H1 (cell line): Measurements from ENCODE around the gene JDP2. TPM values are rescaled to one million over a fixed set of nuclear protein-coding genes. Genes with fewer than 3 reads are reported as not detected.

ENCODE experiments used
- CTCF ChIA-PET: fragments of 300-600 bp; sonication (Branson Sonifier 250); formaldehyde crosslinking; loops from one replicate; lab custom pipeline; 2021; ENCODE audit not compliant: partially characterized antibody; lab: Charles Lee
- POLR2A ChIA-PET: fragments of 300-600 bp; sonication (Branson Sonifier 250); formaldehyde crosslinking; loops from one replicate; lab custom pipeline; 2021; ENCODE audit warnings: inconsistent platforms; ENCODE audit not compliant: partially characterized antibody; lab: Charles Lee
- DNase-seq, 2 experiments: peaks; one replicate each; pipeline versions ENCODE4 v3.0.0 to v3.0.0-alpha.2; 2010 to 2022; ENCODE audit warnings: low spot score in 2 of 2, low read depth in 1 of 2, mixed read lengths in 1 of 2
- FAIRE-seq: peaks from 2 replicates; lab custom pipeline; 2011; peaks lifted over from hg19 to GRCh38; lab: Jason Lieb, UNC
- H2AFZ ChIP-seq: 2 replicates; pipeline ENCODE4 v1.8.1; 2012; ENCODE audit warnings: low read length, inconsistent platforms
- H2AK5ac ChIP-seq: 2 replicates; pipeline ENCODE4 v1.6.1; 2013; ENCODE audit warnings: low read depth, low read length
- H2BK120ac ChIP-seq: replicated peaks from 2 replicates; pipeline ENCODE3; 2013; ENCODE audit warnings: low read depth, low read length, inconsistent platforms
- H2BK12ac ChIP-seq: 2 replicates; pipeline ENCODE4 v1.6.1; 2013; ENCODE audit warnings: low read depth, low read length
- H2BK15ac ChIP-seq: 2 replicates; pipeline ENCODE4 v1.6.1; 2013; ENCODE audit warnings: low read length
- H2BK20ac ChIP-seq: 2 replicates; pipeline ENCODE4 v1.6.1; 2013; ENCODE audit warnings: low read length
- H2BK5ac ChIP-seq: 2 replicates; pipeline ENCODE4 v1.6.1; 2013; ENCODE audit warnings: low read depth, low read length
- H3K14ac ChIP-seq: 2 replicates; pipeline ENCODE4 v1.6.1; 2013; ENCODE audit warnings: inconsistent platforms; ENCODE audit not compliant: insufficient read length
- H3K18ac ChIP-seq: 2 replicates; pipeline ENCODE4 v1.6.1; 2013; ENCODE audit warnings: low read length; ENCODE audit errors: extremely low read depth
- H3K23ac ChIP-seq: 2 replicates; pipeline ENCODE4 v1.6.1; 2013; ENCODE audit warnings: inconsistent platforms; ENCODE audit not compliant: insufficient read length
- H3K23me2 ChIP-seq: 2 replicates; pipeline ENCODE4 v1.6.1; 2013; ENCODE audit warnings: low read depth, low read length
- H3K27ac ChIP-seq: 2 replicates; pipeline ENCODE4 v1.6.1; 2011; ENCODE audit warnings: low read depth, low read length, inconsistent platforms
- H3K27me3 ChIP-seq, 4 experiments: replicated peaks in 1 of 4; 1 replicate in 1 of 4; 2 replicates in 3 of 4; pipeline versions ENCODE4 v1.6.1 to v1.8.1; 2011 to 2013; ENCODE audit warnings: low read length in 3 of 4, mild to moderate bottlenecking in 3 of 4, inconsistent platforms in 2 of 4, mixed read lengths in 2 of 4, moderate library complexity in 1 of 4; ENCODE audit not compliant: control insufficient read depth in 3 of 4, insufficient read depth in 3 of 4; ENCODE audit errors: extremely low read depth in 1 of 4
- H3K36me3 ChIP-seq, 4 experiments: 2 replicates each; pipeline versions ENCODE4 v1.6.1 to v1.8.1; 2011 to 2013; ENCODE audit warnings: mild to moderate bottlenecking in 4 of 4, low read length in 3 of 4, moderate library complexity in 2 of 4, control low read depth in 1 of 4, inconsistent platforms in 1 of 4; ENCODE audit not compliant: insufficient read depth in 4 of 4, control insufficient read depth in 2 of 4
- H3K4ac ChIP-seq: replicated peaks from 2 replicates; pipeline ENCODE3; 2013; ENCODE audit warnings: low read length, low read depth, mixed read lengths, inconsistent platforms; ENCODE audit not compliant: insufficient read length
- H3K4me1 ChIP-seq, 4 experiments: replicated peaks in 1 of 4; 1 replicate in 1 of 4; 2 replicates in 3 of 4; pipeline versions ENCODE4 v1.6.1 to v1.8.1; 2011 to 2013; ENCODE audit warnings: low read length in 3 of 4, inconsistent platforms in 2 of 4, mixed read lengths in 1 of 4; ENCODE audit not compliant: insufficient read depth in 4 of 4, control insufficient read depth in 3 of 4
- H3K4me2 ChIP-seq, 2 experiments: 2 replicates each; pipeline versions ENCODE4 v1.6.1 to v1.8.1; 2011 to 2013; ENCODE audit warnings: low read depth in 2 of 2, low read length in 2 of 2, control low read depth in 1 of 2, inconsistent platforms in 1 of 2, mild to moderate bottlenecking in 1 of 2; ENCODE audit not compliant: insufficient read depth in 1 of 2
- H3K4me3 ChIP-seq, 4 experiments: fragments of 200-600, 300-600 bp in 1 of 4; sonication (generic), shearing (Covaris generic), sonication (Bioruptor Twin) in 1 of 4; 2 replicates each; pipeline versions ENCODE4 v1.5.1 to v1.8.1; 2011 to 2016; ENCODE audit warnings: low read length in 4 of 4, low read depth in 3 of 4, control low read depth in 2 of 4, inconsistent platforms in 2 of 4, mild to moderate bottlenecking in 2 of 4, mixed read lengths in 1 of 4, moderate library complexity in 1 of 4; ENCODE audit not compliant: insufficient read depth in 2 of 4; ENCODE audit errors: extremely low read depth in 1 of 4
- H3K56ac ChIP-seq: replicated peaks from 2 replicates; pipeline ENCODE3; 2013; ENCODE audit warnings: low read depth, mild to moderate bottlenecking, mixed read lengths, low read length, inconsistent platforms; ENCODE audit not compliant: insufficient read length
- H3K79me1 ChIP-seq: 2 replicates; pipeline ENCODE4 v1.6.1; 2013; ENCODE audit warnings: low read depth, low read length, control low read depth
- H3K79me2 ChIP-seq, 2 experiments: 2 replicates each; pipeline versions ENCODE4 v1.6.1 to v1.8.1; 2012 to 2013; ENCODE audit warnings: low read length in 2 of 2, mild to moderate bottlenecking in 2 of 2, inconsistent platforms in 1 of 2; ENCODE audit not compliant: insufficient read depth in 2 of 2, control insufficient read depth in 1 of 2
- H3K9ac ChIP-seq, 4 experiments: replicated peaks in 1 of 4; 1 replicate in 1 of 4; 2 replicates in 3 of 4; pipeline versions ENCODE4 v1.6.1 to v1.8.1; 2011 to 2013; ENCODE audit warnings: low read depth in 3 of 4, low read length in 3 of 4, control low read depth in 2 of 4, mild to moderate bottlenecking in 2 of 4, moderate library complexity in 2 of 4, inconsistent platforms in 1 of 4; ENCODE audit errors: extremely low read depth in 1 of 4
- H3K9me3 ChIP-seq, 2 experiments: 2 replicates each; pipeline versions ENCODE4 v1.6.1 to v1.8.1; 2012 to 2013; ENCODE audit warnings: mild to moderate bottlenecking in 2 of 2, moderate library complexity in 2 of 2, control low read depth in 1 of 2, inconsistent platforms in 1 of 2, low read depth in 1 of 2, low read length in 1 of 2, mixed read lengths in 1 of 2; ENCODE audit not compliant: insufficient read depth in 2 of 2
- H4K20me1 ChIP-seq, 2 experiments: replicated peaks in 1 of 2; 2 replicates each; pipeline versions ENCODE3 to v1.8.1; 2011 to 2013; ENCODE audit warnings: inconsistent platforms in 2 of 2, low read length in 2 of 2, mild to moderate bottlenecking in 1 of 2; ENCODE audit not compliant: insufficient read depth in 2 of 2, control insufficient read depth in 1 of 2
- H4K5ac ChIP-seq: 2 replicates; pipeline ENCODE4 v1.6.1; 2013; ENCODE audit warnings: low read length, low read depth, mixed read lengths, inconsistent platforms; ENCODE audit not compliant: insufficient read length
- H4K8ac ChIP-seq: 2 replicates; pipeline ENCODE4 v1.8.0; 2013; ENCODE audit warnings: mild to moderate bottlenecking, moderate library complexity, low read length, inconsistent platforms; ENCODE audit not compliant: insufficient read depth; ENCODE audit errors: extremely low read depth
- H4K91ac ChIP-seq: replicated peaks from 2 replicates; pipeline ENCODE3; 2013; ENCODE audit warnings: low read length, mixed read lengths, inconsistent platforms; ENCODE audit not compliant: insufficient read length
- EP300 ChIP-seq, 2 experiments: IDR thresholded peaks; 1 replicate in 1 of 2; 2 replicates in 1 of 2; pipeline ENCODE4 v1.6.1; 2011 to 2012; ENCODE audit warnings: low read depth in 2 of 2, low read length in 2 of 2, mild to moderate bottlenecking in 2 of 2, borderline replicate concordance in 1 of 2, inconsistent platforms in 1 of 2, moderate library complexity in 1 of 2
- KDM5A ChIP-seq: fragments of 200-600 bp; IDR thresholded peaks from 2 replicates; pipeline ENCODE4 v1.7.1; 2012; ENCODE audit warnings: mild to moderate bottlenecking, low read length, inconsistent platforms, mixed read lengths
- MAFK ChIP-seq: IDR thresholded peaks from 2 replicates; pipeline ENCODE4 v1.6.1; 2012; ENCODE audit warnings: low read depth, mild to moderate bottlenecking, improper control_type of control experiment, low read length
- NRF1 ChIP-seq: IDR thresholded peaks from 2 replicates; pipeline ENCODE4 v1.6.1; 2011; ENCODE audit warnings: mild to moderate bottlenecking, low read depth, low read length, improper control_type of control experiment
- RAD21 ChIP-seq, 2 experiments: IDR thresholded peaks in 1 of 2; conservative IDR thresholded peaks in 1 of 2; 2 replicates each; pipeline ENCODE4 v1.6.1; 2011; ENCODE audit warnings: low read depth in 2 of 2, low read length in 2 of 2, improper control_type of control experiment in 1 of 2, inconsistent platforms in 1 of 2, mild to moderate bottlenecking in 1 of 2, moderate library complexity in 1 of 2
- SAP30 ChIP-seq: fragments of 300-600 bp; sonication (generic); IDR thresholded peaks from 2 replicates; pipeline ENCODE4 v1.7.1; 2012; ENCODE audit warnings: low read length, moderate library complexity, mild to moderate bottlenecking, inconsistent platforms; ENCODE audit not compliant: insufficient read depth, insufficient replicate concordance
- SIN3A ChIP-seq, 2 experiments: IDR thresholded peaks in 1 of 2; conservative IDR thresholded peaks in 1 of 2; 2 replicates each; pipeline ENCODE4 v1.6.1; 2011 to 2012; ENCODE audit warnings: low read length in 2 of 2, improper control_type of control experiment in 1 of 2, low read depth in 1 of 2, mild to moderate bottlenecking in 1 of 2
- TAF1 ChIP-seq: IDR thresholded peaks from 2 replicates; pipeline ENCODE4 v1.6.1; 2011; ENCODE audit warnings: mild to moderate bottlenecking, low read depth, low read length
- TBP ChIP-seq: IDR thresholded peaks from 2 replicates; pipeline ENCODE4 v1.6.1; 2011; ENCODE audit warnings: low read depth, low read length, improper control_type of control experiment
- WGBS, 2 experiments: shearing (Covaris generic) in 1 of 2; methylation state at CpG; one replicate each; pipeline versions ENCODE4 v1.1.6 to v1.1.7; 2013 to 2015; ENCODE audit warnings: low lambda C conversion rate in 2 of 2, mixed read lengths in 2 of 2, inconsistent platforms in 1 of 2, low coverage in 1 of 2, missing lambda C conversion rate in 1 of 2; ENCODE audit not compliant: insufficient replicate concordance in 2 of 2, insufficient coverage in 1 of 2, insufficient read length in 1 of 2; ENCODE audit errors: extremely low coverage in 1 of 2, missing lambda C conversion rate in 1 of 2; 5-methylcytosine and 5-hydroxymethylcytosine counted together
- polyA plus RNA-seq, 7 experiments: library from polyadenylated mRNA; depleted of rRNA in 3 of 7; stranded (reverse) in 5 of 7; unstranded in 2 of 7; fragments of >200 nt in 5 of 7; fragments of 200-250 nt in 2 of 7; gene quantifications; 1 replicate in 5 of 7; 2 replicates in 1 of 7; 4 replicates in 1 of 7; pipeline versions ENCODE4 v1.2.1 to v1.2.3, GENCODE V29; 2011 to 2013; ENCODE audit warnings: missing spikeins in 2 of 7, mixed read lengths in 2 of 7
- total RNA-seq: library from RNA; stranded (reverse); fragmentation: NEBNext Ultra II Directional; extraction: Animal tissue kit (Norgen Biotek cat#: 25700); gene quantifications from 2 replicates; pipeline ENCODE4 v1.2.1, GENCODE V29; 2021
- TF ChIP-seq, protein P1 (sequence below), 3 experiments: IDR thresholded peaks; 1 replicate in 2 of 3; 2 replicates in 1 of 3; pipeline versions ENCODE4 v1.5.1 to v1.6.1; 2011; ENCODE audit warnings: low read length in 3 of 3, mild to moderate bottlenecking in 3 of 3, inconsistent platforms in 2 of 3, low read depth in 1 of 3, moderate library complexity in 1 of 3; ENCODE audit not compliant: insufficient read depth in 1 of 3; ENCODE audit errors: control extremely low read depth in 1 of 3

JDP2 gene
- total and polyA plus RNA-seq, 2 of the 8 experiments (the other 6 are each of a cell fraction or from before 2014, with no cell fraction given): 8.9 to 27.2 TPM

DNA sequence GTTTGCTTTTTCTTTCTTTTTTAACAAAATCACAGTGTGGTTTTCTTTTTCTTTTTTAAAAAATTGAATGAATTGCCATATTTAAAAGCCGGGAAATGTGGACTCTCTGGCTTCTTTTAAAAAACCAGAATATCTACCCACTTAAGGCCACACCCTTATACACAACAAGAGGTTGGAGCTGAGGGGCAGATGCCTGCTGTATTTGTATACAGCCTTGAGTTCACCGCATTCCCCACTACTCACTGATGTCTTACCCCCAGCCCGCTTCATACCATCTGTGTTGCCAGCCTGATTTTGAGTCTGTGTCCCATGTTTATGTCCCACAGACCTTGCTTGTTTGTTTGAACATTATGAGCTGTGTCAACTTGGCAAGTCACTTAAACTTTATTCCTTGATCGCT, 14.3 kb downstream of the JDP2 start:
- ChIA-PET POLR2A (interaction anchor here (1.2 to 6.7 kb wide), 4 partner anchors 9 to 308 kb away, joined by 3 to 65 read pairs (median 32); partner anchors contain the start of gene JDP2), CTCF (interaction anchor here (0.6 to 4.1 kb wide), 6 partner anchors 10 to 138 kb away, joined by 3 to 16 read pairs (median 4); no protein-coding TSS in a partner anchor)
- Histone ChIP-seq H3K14ac (no peak overlapping the region), H3K27ac (no peak overlapping the region), H3K9me3 (no peaks in the 10 kb centered on the region), H4K8ac (no peak overlapping the region), H2BK5ac (no peak overlapping the region), H3K4me1 (peaks cover 2 to 15% (median 9%) of the 10 kb centered on the region in 4 experiments), H3K79me1 (peaks cover 8% of the 10 kb centered on the region), H2BK20ac (no peak overlapping the region), H2BK120ac (no peak overlapping the region), H3K4me2 (no peak overlapping the region), H3K4me3 (no peak overlapping the region), H4K5ac (no peak overlapping the region), H3K4ac (no peak overlapping the region), H3K79me2 (no peaks in the 10 kb centered on the region; a peak in 1 of 4 replicates), H4K20me1 (peaks cover 0 to 3% of the 10 kb centered on the region in 2 experiments), H3K23me2 (no peaks in the 10 kb centered on the region), H2AFZ (no peak overlapping the region), H2AK5ac (no peak overlapping the region), H3K27me3 (no peaks in the 10 kb centered on the region), H3K56ac (no peak overlapping the region), H3K36me3 (peaks cover 0 to 26% (median 0%) of the 10 kb centered on the region in 4 experiments; a peak in 4 of 8 replicates), H4K91ac (no peak overlapping the region), H2BK15ac (no peak overlapping the region), H2BK12ac (no peak overlapping the region; the same call in 1 of the 2 replicates), H3K23ac (no peak overlapping the region), H3K9ac (no peak overlapping the region), H3K18ac (no peak overlapping the region)
- WGBS, 2 experiments: 95% methylated on average over 4 of the region's 4 CpGs; no CpG with 5 or more reads in 1 of the 2 experiments
- FAIRE-seq (no peak), DNase-seq (no peak)
- TF ChIP-seq EP300 (IDR thresholded peaks at IDR 0.05; ENCODE audit: borderline replicate concordance in 1 of 2, low read depth in 2 of 2, low read length in 2 of 2) (no peak), TAF1 (no peak), MAFK (no peak), TBP (no peak), NRF1 (no peak), KDM5A (no peak), SAP30 (no peak), SIN3A (conservative IDR thresholded peaks at IDR 0.05 in 1 of 2, IDR thresholded peaks at IDR 0.05 in 1 of 2; ENCODE audit: low read depth in 1 of 2, low read length in 2 of 2) (no peak), RAD21 (IDR thresholded peaks at IDR 0.05 in 1 of 2, conservative IDR thresholded peaks at IDR 0.05 in 1 of 2; ENCODE audit: low read depth in 2 of 2, low read length in 2 of 2) (no peak)
- TF ChIP-seq, protein P1, sequence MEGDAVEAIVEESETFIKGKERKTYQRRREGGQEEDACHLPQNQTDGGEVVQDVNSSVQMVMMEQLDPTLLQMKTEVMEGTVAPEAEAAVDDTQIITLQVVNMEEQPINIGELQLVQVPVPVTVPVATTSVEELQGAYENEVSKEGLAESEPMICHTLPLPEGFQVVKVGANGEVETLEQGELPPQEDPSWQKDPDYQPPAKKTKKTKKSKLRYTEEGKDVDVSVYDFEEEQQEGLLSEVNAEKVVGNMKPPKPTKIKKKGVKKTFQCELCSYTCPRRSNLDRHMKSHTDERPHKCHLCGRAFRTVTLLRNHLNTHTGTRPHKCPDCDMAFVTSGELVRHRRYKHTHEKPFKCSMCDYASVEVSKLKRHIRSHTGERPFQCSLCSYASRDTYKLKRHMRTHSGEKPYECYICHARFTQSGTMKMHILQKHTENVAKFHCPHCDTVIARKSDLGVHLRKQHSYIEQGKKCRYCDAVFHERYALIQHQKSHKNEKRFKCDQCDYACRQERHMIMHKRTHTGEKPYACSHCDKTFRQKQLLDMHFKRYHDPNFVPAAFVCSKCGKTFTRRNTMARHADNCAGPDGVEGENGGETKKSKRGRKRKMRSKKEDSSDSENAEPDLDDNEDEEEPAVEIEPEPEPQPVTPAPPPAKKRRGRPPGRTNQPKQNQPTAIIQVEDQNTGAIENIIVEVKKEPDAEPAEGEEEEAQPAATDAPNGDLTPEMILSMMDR (IDR thresholded peaks at IDR 0.05; ENCODE audit: control extremely low read depth in 1 of 3, insufficient read depth in 1 of 3, low read depth in 1 of 3, low read length in 3 of 3): no peak
